ENCODE measurements around the gene TTYH3.
"Not testable (repeated sequence)": the region's sequence is repeated elsewhere in the genome, so short reads cannot be mapped to it uniquely, and the experiment has no call there.

DNA sequence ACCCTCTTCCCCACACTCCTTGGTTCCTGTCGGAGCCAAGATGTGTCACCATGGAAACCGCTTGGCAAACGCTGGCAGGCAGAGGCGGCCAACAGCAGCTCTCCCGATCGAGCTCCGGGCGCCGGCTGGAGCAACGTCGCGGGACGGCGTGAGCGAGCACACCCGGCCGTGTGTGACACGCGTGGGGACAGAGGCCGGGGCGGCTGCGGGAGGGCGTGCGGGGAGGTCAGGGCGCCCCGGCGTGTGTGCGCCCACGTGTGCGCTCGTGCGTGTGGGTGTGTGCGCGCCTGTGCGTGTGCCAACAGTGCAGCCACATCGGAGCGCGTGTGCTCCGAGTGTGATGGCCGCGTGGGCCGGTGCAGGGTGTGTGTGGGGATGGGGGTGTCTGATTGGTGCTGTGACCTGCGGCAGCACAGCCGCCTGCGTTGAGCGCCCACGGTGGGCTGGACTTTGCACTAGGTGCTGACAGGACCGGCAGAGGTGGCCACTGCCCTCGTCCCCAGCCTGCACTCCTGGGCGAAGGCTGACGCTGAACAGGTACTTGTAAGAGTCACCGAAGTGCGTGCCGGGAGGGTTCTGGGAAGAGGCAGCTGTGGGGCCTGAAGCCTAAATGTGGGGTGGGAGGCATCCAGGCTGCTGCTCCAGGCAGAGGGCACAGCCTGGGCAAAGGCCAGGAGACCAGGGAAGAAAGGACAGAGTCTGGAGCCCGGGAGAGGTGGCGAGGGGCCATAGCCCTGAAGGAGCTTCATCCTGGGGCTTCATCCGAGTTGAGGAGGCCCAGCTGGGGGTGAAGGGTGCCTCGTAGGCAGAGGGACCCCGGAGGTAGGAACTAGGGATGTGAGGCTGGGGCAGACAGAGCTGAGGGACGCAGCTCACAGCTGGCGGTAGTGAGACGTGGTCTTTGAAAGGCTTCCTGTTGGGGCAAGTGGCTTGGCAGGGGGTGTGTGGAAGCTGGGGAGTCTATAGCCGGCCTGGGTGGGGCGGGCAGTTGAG lies 47.6 kb downstream of the TTYH3 start:
- TF ChIP-seq, protein P1, sequence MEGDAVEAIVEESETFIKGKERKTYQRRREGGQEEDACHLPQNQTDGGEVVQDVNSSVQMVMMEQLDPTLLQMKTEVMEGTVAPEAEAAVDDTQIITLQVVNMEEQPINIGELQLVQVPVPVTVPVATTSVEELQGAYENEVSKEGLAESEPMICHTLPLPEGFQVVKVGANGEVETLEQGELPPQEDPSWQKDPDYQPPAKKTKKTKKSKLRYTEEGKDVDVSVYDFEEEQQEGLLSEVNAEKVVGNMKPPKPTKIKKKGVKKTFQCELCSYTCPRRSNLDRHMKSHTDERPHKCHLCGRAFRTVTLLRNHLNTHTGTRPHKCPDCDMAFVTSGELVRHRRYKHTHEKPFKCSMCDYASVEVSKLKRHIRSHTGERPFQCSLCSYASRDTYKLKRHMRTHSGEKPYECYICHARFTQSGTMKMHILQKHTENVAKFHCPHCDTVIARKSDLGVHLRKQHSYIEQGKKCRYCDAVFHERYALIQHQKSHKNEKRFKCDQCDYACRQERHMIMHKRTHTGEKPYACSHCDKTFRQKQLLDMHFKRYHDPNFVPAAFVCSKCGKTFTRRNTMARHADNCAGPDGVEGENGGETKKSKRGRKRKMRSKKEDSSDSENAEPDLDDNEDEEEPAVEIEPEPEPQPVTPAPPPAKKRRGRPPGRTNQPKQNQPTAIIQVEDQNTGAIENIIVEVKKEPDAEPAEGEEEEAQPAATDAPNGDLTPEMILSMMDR (IDR thresholded peaks at IDR 0.05) = not testable (repeated sequence)
- TF ChIP-seq POLR2A, EP300, POLR2AphosphoS5 (IDR thresholded peaks at IDR 0.05): not testable (repeated sequence)

Measured in suprapubic skin (tissue), 4 donors.